ENCODE data around the gene CYBA.
"Not testable (repeated sequence)": the region's sequence is repeated elsewhere in the genome, so short reads cannot be mapped to it uniquely, and the experiment has no call there.

Gene CYBA

DNA sequence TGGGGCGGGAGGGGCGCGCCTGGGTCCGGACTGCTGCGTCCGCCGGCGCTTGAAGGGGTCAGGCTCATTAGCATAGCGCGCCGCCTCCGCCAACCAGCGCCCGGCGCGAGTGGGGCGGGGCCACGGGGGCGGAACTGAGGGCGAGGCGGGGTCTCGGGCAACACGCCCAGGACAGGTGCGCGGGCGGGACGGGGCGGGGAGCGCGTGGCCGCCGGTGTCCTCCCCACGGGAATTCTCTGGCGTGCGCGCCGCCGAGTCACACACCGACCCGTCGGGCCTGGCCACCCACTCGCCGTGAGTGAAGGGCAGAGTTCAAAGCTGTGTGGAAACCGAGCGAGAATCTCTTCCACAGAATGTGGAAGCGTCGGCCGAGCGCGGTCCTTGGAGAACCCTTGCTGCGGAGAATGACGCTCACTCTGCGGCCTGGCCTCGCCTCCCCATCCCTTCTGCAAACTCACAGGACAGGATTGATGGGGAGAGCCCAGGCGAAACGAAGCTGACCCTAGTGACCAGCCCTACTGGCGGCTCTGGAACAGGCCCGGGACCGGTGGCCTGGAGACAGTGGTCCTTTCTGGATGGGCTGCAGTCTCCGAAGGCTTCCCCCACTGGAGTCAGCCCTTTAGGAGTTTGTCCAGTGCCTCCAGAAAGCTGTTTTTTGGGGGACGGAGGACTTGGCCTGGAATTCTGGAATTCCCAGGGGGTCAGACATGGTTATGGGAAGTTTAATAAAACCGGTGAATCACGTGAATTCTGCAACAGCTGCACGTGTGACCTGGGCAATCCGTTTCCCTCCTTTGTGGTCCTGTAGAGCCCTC, 35.8 kb upstream of the CYBA start, which contains the start of gene SNAI3:
TSS of gene SNAI3 (minus strand) at position 69 of the 815 bp plus-strand sequence. CDS start 101 bp downstream, outside the sequence.
- peak; percentile 75 to 86 (median 78) for DNase-seq (ENCODE audit: low read depth in 3 of 3)

- no peak for DNase-seq (ENCODE audit: low read depth in 3 of 3)
These were observed 35.2 kb upstream of the CYBA start for GRCh38 chr16:88686062-88686438.

- DNase-seq (ENCODE audit: low read depth in 3 of 3) = peak in 1 of 3 experiments; percentile 72
These were observed 34.6 kb upstream of the CYBA start for GRCh38 chr16:88685156-88686061.

DNA sequence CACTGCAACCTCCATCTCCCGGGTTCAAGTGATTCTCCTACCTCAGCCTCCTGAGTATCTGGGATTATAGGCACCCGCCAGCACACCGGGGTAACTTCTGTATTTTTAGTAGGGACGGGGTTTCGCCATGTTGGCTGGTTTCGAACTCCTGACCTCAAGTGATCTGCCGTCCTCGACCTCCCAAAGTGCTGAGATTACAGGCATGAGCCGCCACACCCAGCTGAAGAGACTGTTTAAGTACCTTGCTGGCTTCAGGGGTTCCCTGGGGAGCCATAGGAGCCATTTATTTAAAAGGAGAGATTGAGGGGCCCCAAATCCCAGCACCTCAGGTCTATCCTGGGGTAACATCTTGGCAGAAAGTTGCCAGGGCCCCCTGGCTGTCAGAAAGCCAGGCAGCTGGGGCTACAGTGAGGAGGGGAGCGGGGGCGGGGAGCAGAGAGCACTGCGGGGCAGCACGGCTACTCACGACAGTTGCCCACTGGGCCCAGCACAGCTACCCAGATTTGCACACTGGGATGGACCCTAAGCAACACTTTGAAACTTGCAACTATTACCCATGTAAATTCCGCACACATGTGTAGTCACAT, 33.8 kb upstream of the CYBA start:
- DNase-seq (ENCODE audit: low read depth in 3 of 3) = no peak

- peak in 1 of 3 experiments; percentile 72 for DNase-seq (ENCODE audit: low read depth in 3 of 3)
These were observed 31.0 kb upstream of the CYBA start for GRCh38 chr16:88681709-88682451.

GRCh38 chr16:88681084-88681680, 30.3 kb upstream of the CYBA start:
- no peak for DNase-seq (ENCODE audit: low read depth in 3 of 3)

- no peak for DNase-seq (ENCODE audit: low read depth in 3 of 3)
These were observed 29.8 kb upstream of the CYBA start for GRCh38 chr16:88680554-88681083.

DNA sequence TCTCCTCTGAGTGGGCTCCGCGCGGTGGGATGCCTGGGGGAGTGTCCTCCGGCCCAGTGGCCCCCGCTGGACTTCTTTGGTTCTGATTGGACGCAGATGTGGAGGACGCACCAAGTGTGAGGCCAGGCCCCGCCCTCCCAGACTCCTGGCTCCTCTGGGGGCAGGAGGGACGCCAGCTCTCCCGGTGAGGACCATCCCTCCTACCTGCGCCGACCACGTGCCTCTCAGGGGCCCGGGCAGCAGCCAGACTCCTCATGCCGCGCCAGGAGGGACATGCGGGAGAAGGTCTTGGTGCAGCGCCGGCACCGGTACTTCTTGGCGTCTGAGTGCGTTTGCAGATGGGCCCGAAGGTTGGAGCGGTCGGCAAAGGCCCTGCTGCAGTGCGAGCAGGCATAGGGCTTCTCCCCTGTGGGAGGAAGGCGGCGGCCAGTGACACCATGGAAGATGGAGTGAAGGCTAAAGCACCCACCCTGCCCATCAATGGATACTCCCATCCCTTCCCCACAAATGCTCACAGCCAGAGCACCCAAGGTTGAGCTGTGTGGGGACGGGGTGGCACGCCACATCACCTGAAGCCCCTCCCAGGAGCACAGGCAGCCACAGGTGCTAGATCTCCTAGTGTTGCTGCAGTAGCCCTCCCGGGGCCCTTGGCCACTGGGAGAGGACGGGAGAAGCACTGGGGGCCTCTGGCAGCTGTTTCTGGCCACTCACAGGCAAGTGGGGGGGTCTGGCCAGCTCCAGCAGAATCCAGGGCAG, 27.5 kb upstream of the CYBA start:
- DNase-seq (ENCODE audit: low read depth in 3 of 3) = no peak

DNA sequence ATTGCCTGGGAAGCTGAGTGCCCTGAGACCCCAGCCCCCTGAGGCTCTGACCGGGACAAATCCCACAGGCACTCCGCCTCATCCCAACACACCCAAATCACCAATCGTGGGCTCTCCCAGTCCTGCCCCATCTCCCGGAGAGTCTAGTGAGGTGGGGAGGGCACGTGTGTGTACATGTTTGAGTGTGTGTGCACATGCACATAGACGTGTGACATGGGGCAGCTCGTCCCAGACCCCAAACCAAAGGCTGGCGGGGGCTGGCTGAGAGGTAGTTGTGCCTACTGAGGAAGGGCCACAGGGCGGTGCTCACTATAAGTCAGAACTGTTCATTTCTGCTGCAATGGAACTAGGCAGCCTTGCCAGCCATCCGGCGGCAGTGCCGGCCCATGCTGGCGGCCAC, 26.9 kb upstream of the CYBA start:
- no peak for DNase-seq (ENCODE audit: low read depth in 3 of 3)

DNA sequence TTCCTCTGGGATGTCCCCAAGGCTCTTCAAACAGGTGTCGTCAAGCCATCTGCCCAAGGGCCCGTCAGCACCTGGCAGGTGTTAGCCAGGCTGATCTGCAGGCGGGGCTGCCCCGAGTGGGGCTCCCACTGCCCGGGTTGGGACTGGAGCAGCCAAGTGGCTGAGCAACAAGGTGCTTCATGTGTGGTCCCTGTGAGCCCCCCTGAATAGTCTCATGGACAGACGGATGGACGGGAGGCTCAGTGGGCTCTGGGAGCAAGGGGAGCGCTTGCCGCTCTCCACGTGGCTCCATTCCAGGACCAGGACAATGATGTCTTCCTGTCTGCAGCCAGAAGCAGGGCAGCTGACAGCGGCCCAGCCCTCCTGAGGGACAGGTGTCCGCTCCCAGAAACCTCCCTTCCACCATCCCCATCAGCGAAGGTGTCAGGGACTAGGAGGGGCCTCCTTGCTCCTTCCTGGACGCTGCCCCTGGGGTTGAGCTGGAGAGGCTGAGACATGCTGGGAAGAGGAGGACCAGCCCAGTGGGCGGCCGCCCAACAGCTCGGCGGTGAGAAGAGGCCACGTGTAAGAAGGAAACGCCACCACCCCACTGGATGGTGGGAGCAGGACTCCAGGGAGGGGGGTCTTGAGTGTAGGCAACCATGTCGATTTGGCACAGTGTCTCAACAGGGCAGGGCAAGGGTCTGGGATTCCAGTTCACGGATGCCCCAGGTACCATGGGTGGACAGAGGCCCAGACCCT, 25.8 kb upstream of the CYBA start:
- DNase-seq (ENCODE audit: low read depth in 3 of 3) = no peak

GRCh38 chr16:88673716-88674379, 23.0 kb upstream of the CYBA start:
- no peak for DNase-seq (ENCODE audit: low read depth in 3 of 3)

DNA sequence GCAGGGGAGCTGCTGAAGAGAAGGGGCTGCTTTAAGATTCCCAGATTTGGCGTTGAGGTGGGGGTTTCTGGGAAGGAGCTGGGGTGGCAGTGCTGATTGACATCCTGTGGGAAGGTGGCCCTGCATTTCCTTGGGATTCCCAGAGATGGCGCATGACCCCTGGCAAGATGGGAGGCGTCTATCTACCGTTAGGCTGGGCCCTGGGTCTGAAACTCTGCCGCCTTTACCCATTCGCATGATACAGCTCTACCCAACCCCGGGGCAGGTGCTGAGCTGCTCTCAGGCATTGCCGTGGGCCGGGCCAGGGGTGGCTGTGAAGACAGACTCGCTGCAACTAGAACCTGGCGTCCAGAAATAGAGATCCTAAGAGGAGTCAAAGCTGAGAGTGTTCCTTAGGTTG, 21.9 kb upstream of the CYBA start:
- no peak for DNase-seq (ENCODE audit: low read depth in 3 of 3)

- no peak for DNase-seq (ENCODE audit: low read depth in 3 of 3)
These were observed 21.0 kb upstream of the CYBA start for GRCh38 chr16:88671806-88672205.

GRCh38 chr16:88669980-88670379, 19.1 kb upstream of the CYBA start:
- no peak for DNase-seq (ENCODE audit: low read depth in 3 of 3)

DNA sequence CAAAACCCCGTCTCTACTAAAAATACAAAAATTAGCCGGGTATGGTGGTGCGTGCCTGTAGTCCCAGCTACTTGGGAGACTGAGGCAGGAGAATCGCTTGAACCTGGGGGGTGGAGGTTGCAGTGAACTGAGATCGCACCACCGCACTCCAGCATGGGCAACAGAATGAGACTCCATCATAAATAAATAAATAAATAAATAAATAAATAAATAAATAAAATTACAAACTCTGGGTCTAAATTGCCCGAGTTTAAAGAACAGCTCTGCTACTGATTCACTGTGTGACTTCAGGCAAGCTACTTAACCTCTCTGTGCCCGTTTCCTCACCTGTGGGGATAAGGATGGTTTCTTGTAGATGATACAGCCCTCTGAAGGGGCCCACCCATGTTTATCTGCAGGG, 18.6 kb upstream of the CYBA start:
- not testable (repeated sequence) for DNase-seq (ENCODE audit: low read depth in 3 of 3)

- DNase-seq (ENCODE audit: low read depth in 3 of 3) = no peak
These were observed 16.6 kb upstream of the CYBA start for GRCh38 chr16:88667461-88667860.

DNA sequence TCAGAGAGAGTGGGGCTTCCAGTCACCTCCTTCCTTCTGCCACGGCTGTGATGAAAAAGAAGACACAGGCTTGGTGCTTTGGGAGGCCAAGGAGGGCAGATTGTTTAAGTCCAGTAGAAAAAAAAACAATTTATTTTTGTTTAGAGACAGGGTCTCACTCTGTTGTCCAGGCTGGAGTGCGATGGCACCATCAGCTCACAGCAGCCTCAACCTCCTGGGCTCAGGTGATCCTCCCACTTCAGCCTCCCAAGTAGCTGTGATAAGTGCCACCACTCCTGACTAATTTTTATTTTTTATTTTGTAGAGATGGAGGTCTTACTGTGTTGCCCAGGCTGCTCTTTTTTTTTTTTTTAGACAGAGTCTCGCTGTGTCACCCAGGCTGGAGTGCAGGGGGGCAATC, 14.7 kb upstream of the CYBA start:
- no peak for DNase-seq (ENCODE audit: low read depth in 3 of 3)

GRCh38 chr16:88665148-88665547, 14.3 kb upstream of the CYBA start:
- no peak for DNase-seq (ENCODE audit: low read depth in 3 of 3)
